A549 (cell line): ENCODE measurements around the gene RHNO1.

Source experiments
- CTCF ChIP-seq: fragments of >200 bp; sonication (Bioruptor Twin); formaldehyde crosslinking; IDR thresholded peaks from 3 replicates; pipeline ENCODE4 v1.5.1; 2016
- EHMT2 ChIP-seq: fragments of 200-600 bp; sonication (generic); IDR thresholded peaks from 2 replicates; pipeline ENCODE4 v1.6.1; 2016; ENCODE audit warnings: antibody characterized with exemption, low read depth, mild to moderate bottlenecking, moderate library complexity
- HES2 ChIP-seq: fragments of >200 bp; sonication (Bioruptor Twin); formaldehyde crosslinking; IDR thresholded peaks from 2 replicates; pipeline ENCODE4 v1.6.1; 2016
- JUN ChIP-seq, 2 experiments: fragments of >200 bp; sonication (Bioruptor Twin); formaldehyde crosslinking; IDR thresholded peaks; 2 replicates in 1 of 2; 3 replicates in 1 of 2; pipeline ENCODE4 v1.6.1; 2016 to 2017
- KDM1A ChIP-seq: fragments of 200-600 bp; sonication (generic); IDR thresholded peaks from 2 replicates; pipeline ENCODE4 v1.6.1; 2016; ENCODE audit warnings: low read depth, mild to moderate bottlenecking
- MAX ChIP-seq: IDR thresholded peaks from 2 replicates; pipeline ENCODE4 v1.6.1; 2012
- MYC ChIP-seq: IDR thresholded peaks from 2 replicates; pipeline ENCODE4 v1.6.1; 2012; ENCODE audit warnings: mild to moderate bottlenecking, inconsistent platforms, low read length, improper control_type of control experiment, borderline replicate concordance
- POLR2A ChIP-seq: IDR thresholded peaks from 2 replicates; pipeline ENCODE4 v1.6.1; 2012; ENCODE audit warnings: mild to moderate bottlenecking, low read length
- RFX5 ChIP-seq: fragments of 450-650 bp; IDR thresholded peaks from 2 replicates; pipeline ENCODE4 v1.7.1; 2014; ENCODE audit warnings: antibody characterized with exemption, mild to moderate bottlenecking, moderate library complexity

- TF ChIP-seq POLR2A, result no peak
- no peak for TF ChIP-seq CTCF
- no peak for TF ChIP-seq HES2
- TF ChIP-seq EHMT2, result no peak
- TF ChIP-seq JUN (IDR thresholded peaks at IDR 0.05), result no peak
- TF ChIP-seq MYC, result no peak
- TF ChIP-seq MAX, result no peak
- TF ChIP-seq RFX5, result no peak
- TF ChIP-seq KDM1A, result no peak
These were observed 48.4 kb downstream of the RHNO1 start for GRCh38 chr12:2925322-2925995.
